ENCODE data around the gene CYP21A2.
"Not testable (repeated sequence)": the region's sequence is repeated elsewhere in the genome, so short reads cannot be mapped to it uniquely, and the experiment has no call there.

CYP21A2 gene

DNA sequence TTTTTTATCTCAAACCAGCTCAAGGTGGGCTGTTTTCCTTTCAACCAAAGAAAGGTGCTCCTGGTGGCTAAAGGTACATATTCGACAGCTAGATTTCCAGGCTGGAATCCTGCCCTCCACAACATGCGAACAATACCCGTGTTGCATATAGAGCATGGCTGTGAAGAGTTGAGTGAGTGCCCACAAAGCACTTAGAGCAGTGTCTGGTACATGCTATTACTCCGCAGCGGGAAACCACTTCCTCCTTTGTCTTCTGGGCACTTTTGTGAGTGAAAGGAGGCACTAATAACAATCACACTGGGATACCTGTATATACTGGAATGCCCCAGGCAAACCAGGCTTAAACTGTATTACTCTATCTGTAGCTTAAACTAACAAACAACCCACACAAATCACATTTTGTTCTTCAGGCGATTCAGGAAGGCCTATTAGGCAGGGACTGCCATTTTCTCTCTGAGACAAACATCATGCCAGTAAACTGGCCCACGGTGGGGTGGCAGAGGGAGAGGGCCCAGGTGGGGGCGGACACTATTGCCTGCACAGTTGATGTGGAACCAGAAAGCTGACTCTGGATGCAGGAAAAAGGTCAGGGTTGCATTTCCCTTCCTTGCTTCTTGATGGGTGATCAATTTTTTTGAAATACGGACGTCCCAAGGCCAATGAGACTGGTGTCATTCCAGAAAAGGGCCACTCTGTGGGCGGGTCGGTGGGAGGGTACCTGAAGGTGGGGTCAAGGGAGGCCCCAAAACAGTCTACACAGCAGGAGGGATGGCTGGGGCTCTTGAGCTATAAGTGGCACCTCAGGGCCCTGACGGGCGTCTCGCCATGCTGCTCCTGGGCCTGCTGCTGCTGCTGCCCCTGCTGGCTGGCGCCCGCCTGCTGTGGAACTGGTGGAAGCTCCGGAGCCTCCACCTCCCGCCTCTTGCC lies at the start of gene CYP21A2:
TSS of gene CYP21A2 (plus strand) at position 818 of the 927 bp plus-strand sequence. CDS start at position 826, 8 bp downstream.
- DNase-seq: not testable (repeated sequence)

- DNase-seq: not testable (repeated sequence)
These were observed 48.9 kb upstream of the CYP21A2 start for GRCh38 chr6:31989363-31989762.

DNA sequence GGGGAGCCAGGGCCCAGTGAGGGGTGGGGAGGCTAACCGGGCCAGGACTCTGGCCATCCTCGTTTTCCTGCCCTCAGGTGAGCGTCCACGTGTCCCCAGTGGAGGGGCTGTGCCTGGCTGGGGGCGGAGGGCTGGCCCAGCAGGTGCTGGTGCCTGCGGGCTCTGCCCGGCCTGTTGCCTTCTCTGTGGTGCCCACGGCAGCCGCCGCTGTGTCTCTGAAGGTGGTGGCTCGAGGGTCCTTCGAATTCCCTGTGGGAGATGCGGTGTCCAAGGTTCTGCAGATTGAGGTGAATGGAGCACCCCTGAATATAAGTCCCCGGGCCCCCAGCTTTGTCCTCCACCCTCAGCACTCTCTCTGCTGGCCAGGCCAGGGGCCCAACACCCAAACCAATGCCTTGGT lies 43.8 kb upstream of the CYP21A2 start:
- not testable (repeated sequence) for DNase-seq

DNA sequence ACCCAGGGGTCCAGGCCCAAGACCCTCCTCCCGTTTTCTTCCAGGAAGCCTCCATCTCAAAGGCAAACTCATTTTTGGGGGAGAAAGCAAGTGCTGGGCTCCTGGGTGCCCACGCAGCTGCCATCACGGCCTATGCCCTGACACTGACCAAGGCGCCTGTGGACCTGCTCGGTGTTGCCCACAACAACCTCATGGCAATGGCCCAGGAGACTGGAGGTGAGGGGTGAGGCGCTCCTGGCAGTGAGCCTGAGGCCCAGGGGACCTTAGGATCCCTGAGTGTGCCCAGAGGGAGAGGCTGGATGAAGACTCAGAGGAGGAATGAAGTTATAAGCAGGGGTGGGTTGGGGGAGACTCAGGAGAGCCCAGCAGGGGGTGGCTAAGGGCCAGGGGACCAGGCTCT lies 41.8 kb upstream of the CYP21A2 start:
- not testable (repeated sequence) for DNase-seq

DNA sequence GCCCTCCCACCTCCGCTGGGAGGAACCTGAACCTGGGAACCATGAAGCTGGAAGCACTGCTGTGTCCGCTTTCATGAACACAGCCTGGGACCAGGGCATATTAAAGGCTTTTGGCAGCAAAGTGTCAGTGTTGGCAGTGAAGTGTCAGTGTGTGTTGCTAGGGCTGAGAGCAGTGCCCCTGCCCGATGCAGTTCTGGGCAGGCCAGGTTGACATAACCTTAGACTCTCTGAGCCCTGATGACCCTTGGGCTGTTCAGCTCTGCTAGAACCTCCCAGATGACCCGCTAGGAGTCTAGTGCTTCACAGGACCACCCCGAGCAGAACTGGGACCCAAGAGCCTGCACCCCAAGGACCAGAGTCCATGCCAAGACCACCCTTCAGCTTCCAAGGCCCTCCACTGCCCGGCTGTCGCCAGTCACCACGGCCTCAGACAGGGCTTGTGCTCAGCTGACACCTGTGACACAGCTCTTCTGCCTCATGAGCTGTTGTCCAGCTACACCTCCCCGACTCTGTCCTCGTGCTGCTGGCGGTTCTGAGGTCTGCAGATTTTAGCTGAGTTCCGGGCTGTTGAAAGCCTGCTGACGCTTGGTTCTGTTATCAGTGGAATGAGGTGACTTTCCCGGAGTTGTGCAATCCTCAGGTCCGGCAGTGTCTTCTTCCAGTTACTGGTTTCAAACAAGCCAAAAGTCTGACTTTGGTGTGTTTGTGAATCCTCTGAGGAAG lies 35.5 kb upstream of the CYP21A2 start:
- DNase-seq: not testable (repeated sequence)

DNA sequence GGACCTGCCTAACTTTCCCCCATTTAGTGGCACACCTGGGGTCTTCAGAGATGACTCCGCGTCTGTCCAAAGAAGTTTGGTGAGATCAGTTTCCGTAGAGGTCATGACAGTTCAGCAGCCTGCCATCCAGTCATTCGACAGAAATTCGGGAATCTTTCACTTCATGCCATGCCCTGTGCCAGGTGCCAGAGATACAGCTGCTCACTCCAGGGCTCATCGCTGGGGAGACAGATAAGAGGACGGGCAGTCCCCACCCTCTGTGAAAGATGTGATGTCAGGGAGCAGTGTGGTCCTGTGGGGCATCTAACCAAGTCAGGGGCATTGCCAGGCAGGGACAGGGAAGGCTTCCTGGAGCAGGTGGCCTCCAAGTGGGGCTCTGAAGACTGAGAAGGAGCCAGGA lies 34.9 kb upstream of the CYP21A2 start:
- DNase-seq: not testable (repeated sequence)

DNA sequence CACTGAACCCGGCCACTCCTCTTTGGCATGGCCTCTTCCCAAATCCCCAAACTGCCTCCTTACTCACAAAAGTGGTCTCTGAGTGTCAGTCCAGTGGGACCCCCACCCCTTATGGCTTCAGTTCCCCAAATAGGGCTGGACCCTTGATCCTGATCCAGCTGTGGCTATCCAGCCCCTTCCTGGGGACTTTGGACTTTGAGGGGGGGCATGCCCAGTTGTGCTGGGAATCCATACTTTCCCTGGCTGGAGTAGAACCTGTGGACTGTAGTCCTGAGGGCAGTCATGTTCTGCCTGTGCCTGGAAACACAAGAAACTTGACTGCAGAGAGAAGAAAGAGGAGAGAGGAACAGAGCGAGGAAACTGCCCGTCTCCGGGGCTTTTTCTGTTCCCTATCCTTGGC lies 33.8 kb upstream of the CYP21A2 start:
- not testable (repeated sequence) for DNase-seq

- DNase-seq: not testable (repeated sequence)
These were observed 33.2 kb upstream of the CYP21A2 start for GRCh38 chr6:32004864-32005537.

DNA sequence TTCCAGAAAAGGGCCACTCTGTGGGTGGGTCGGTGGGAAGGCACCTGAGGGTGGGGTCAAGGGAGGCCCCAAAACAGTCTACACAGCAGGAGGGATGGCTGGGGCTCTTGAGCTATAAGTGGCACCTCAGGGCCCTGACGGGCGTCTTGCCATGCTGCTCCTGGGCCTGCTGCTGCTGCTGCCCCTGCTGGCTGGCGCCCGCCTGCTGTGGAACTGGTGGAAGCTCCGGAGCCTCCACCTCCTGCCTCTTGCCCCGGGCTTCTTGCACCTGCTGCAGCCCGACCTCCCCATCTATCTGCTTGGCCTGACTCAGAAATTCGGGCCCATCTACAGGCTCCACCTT lies 32.7 kb upstream of the CYP21A2 start:
- not testable (repeated sequence) for DNase-seq

DNA sequence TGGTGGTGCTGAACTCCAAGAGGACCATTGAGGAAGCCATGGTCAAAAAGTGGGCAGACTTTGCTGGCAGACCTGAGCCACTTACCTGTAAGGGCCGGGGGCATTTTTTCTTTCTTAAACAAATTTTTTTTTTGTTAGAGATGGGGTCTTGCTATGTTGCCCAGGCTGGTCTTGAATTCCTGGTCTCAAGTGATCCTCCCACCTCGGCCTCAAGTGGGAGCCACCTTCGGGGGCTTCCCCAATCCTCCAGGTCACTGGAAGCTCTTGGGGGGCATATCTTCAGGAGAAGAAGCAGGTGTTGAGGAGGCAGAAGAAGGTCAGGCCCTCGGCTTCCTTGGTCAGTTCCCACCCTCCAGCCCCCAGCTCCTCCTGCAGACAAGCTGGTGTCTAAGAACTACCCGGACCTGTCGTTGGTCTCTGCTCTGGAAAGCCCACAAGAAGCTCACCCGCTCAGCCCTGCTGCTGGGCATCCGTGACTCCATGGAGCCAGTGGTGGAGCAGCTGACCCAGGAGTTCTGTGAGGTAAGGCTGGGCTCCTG lies 32.2 kb upstream of the CYP21A2 start:
- not testable (repeated sequence) for DNase-seq

GRCh38 chr6:32007086-32007485 lies 31.1 kb upstream of the CYP21A2 start:
- not testable (repeated sequence) for DNase-seq

GRCh38 chr6:32008037-32008436 lies 30.2 kb upstream of the CYP21A2 start:
- DNase-seq: not testable (repeated sequence)

- not testable (repeated sequence) for DNase-seq
These were observed 29.6 kb upstream of the CYP21A2 start for GRCh38 chr6:32008616-32009015.

GRCh38 chr6:32009537-32009936 lies 28.7 kb upstream of the CYP21A2 start:
- DNase-seq: not testable (repeated sequence)

GRCh38 chr6:32010856-32011530 lies 27.2 kb upstream of the CYP21A2 start:
- not testable (repeated sequence) for DNase-seq

- DNase-seq: peak; percentile 55 to 70
These were observed 25.1 kb upstream of the CYP21A2 start for GRCh38 chr6:32012941-32013617.

GRCh38 chr6:32013738-32014137 lies 24.5 kb upstream of the CYP21A2 start:
- DNase-seq: not testable (repeated sequence)

GRCh38 chr6:32014547-32014946 lies 23.7 kb upstream of the CYP21A2 start, which contains the start of gene C4B:
Gene C4B, plus strand, starts transcription at chr6:32014795. Its CDS starts 51 bp downstream, at chr6:32014846.
- DNase-seq: not testable (repeated sequence)

DNA sequence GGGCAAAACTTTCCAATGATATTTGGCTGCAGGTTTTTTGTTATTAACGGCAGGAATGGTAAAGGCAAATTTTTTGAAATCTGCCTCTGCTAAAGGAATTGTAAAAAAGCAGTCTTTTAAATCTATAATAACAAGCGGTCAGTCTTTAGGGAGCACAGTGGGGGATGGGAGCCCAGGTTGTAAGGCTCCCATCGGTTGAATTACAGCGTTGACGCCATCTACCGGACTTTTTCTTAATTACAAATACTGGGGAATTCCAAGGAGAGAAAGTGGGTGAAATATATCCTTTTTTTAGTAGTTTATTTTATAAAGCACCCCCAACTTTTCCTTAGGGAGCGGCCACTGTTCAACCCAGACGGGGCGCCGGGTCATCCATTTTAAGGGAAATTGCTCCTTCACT lies 16.1 kb upstream of the CYP21A2 start:
- not testable (repeated sequence) for DNase-seq

DNA sequence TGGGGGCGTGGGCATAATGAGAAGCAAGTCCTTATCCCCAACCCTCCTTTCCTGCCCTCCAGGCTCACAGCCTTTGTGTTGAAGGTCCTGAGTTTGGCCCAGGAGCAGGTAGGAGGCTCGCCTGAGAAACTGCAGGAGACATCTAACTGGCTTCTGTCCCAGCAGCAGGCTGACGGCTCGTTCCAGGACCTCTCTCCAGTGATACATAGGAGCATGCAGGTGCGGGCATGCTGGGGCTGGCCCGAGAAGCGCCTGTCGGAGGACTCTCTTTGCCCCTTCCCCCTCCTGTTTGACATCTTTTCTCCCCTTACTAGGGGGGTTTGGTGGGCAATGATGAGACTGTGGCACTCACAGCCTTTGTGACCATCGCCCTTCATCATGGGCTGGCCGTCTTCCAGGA lies 9.6 kb upstream of the CYP21A2 start:
- DNase-seq: not testable (repeated sequence)

DNA sequence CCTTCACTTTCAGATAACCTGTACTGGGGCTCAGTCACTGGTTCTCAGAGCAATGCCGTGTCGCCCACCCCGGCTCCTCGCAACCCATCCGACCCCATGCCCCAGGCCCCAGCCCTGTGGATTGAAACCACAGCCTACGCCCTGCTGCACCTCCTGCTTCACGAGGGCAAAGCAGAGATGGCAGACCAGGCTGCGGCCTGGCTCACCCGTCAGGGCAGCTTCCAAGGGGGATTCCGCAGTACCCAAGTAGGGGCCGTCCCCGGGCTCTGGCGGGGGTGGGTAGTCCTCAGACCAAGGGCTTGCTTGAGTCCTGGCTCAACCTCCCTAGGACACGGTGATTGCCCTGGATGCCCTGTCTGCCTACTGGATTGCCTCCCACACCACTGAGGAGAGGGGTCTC lies 8.7 kb upstream of the CYP21A2 start:
- DNase-seq: not testable (repeated sequence)
